HG03521 (cell line): ENCODE measurements around the gene PPARD.
"Not testable (repeated sequence)": the region's sequence is repeated elsewhere in the genome, so short reads cannot be mapped to it uniquely, and the experiment has no call there.

Experiments
- ATAC-seq: cut with Tn5 transposase; IDR thresholded peaks from one replicate; pipeline ENCODE4 v1.9.1; 2021; ENCODE audit warnings: mild to moderate bottlenecking, moderate library complexity; ENCODE audit not compliant: unreplicated experiment

Gene PPARD

DNA sequence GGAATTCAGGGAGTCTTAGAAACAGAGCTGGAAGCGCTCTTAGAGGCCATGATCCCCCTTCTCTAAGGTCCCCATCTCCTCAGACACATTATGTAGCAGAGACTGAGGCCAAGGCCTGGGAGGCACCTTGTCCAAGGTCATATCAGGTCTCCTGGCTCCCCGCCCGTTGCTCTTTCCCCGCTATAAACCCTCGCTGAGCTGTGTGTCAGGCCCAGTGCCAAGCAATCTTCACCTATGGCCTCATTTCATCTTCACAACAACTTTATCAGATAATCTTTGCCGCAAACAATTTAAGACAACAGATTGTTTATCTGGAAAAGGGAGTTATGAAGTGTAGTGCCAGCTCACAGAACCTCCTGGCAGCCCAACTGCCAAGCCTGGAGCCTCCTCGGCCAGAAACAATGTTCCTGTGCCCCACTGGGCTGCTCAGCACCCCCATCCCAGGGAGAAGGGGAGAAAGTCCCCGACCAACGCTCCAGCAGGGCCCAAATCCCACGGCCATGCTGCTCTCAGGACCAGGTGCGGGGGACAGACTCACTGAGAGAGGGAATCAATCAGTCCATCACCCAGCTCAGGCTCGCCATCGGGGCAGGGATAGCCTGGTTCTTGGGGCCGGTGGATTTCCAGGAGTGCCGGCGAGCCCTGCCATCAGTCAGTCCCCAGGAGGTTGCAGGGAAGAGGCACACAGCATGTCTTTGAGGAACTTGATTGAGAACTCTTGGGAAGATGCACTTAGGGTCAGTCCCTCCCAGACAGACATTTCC lies 92.9 kb downstream of the PPARD start:
- no peak for ATAC-seq

DNA sequence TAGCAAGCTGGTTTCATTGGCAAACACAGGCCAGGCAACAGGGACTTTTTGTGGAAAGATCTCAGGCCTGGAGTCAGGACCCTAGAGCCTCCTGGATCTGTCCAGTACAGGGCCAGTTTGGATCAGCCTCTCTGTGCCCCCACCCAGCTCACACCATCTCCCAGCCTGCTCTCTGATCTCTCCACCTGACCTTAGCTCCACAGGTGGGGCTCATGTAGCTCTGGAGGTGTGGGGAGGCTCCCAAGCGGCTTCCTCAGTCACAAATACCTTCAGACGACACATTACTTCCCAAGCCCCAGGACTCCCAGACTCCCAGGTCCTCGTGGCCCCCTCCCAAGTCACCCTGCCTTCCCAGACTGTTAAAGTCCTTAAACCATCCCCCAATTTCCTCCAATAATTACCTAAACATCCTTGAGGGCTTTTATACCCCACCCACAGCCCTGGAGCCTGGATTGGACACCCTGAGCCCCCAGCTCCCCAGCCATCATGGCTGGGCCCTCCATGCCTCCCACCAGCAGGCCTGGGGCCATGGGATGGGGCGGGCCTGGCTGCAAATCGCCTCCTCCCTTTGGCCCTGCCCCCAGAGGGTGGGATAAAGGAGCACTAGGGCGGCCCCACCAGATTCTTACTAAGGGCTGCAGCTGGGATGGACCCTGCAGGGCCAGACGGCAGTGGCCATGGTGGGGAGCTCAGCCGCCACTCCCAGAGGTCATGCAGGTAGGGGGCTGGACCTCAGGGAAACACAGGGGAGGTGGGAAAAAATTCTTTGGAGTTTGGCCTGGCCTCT lies 93.9 kb downstream of the PPARD start:
- ATAC-seq = no peak

DNA sequence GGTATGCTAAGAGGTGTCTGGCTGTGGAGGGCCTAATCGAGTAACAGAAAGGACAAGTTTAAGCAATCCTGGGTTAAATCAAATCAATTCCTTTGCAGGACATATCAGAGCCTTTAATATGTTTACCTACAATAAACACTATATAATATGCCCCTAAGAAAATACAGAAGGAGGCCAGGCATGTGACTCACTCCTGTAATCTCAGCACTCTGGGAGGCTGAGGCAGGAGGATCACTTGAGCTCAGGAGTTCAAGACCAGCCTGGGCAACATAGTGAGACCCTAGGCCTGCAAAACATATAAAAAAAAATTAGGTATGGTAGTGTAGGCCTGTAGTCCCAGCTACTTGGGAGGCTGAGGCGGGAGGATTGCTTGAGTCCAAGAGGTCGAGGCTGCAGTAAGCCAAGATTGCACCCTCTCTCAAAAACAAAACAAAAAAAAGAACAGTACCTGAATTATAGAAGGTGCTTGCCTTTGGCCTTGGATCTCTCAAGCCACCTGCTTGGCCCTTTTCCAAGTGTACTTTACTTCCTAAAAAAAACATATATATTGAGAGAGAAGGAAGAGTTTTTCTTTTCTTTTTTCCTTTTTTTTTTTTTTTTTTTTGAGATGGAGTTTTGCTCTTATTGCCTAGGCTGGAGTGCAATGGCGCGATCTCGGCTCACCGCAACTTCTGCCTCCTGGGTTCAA lies 96.2 kb downstream of the PPARD start:
- ATAC-seq = not testable (repeated sequence)

DNA sequence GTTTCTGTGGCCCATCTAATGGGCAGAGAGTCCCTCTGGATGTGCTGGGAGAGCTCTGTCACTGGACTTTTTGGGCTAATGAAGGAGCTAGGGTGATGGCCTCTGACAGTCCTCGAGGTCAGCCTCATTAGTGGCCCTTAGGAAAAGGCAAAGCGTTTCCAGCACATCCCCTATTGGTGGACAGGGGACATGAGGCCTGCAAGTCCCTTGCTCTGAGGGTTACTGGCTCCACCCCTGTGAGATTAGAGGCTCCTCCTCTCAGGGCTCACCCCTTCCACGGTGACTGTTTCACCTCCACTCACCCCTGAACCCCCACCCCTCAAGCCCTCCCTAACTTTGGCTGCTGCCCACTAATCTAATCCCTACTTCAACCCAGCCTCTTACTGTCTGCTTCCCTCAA lies 97.0 kb downstream of the PPARD start:
- ATAC-seq = no peak

DNA sequence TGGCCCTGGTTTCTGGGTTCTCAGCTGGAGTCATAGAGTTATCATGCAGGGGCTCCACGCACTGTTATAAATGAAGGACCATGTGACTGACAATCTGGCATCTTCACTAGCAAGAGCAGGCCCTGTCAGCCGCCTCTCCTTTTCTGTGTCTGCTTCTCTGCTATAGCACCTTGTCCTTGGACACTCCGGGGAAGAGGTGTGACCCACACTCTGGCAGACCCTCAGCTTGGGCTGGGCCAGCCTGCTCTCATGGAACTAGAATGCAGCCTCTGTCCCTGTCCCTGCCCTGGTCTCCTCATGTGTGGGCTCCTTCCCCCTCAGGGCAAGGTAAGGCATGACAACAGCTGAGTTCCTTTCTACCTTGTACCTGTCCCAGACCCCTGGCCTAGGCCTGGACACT lies 98.8 kb downstream of the PPARD start:
- no peak for ATAC-seq

DNA sequence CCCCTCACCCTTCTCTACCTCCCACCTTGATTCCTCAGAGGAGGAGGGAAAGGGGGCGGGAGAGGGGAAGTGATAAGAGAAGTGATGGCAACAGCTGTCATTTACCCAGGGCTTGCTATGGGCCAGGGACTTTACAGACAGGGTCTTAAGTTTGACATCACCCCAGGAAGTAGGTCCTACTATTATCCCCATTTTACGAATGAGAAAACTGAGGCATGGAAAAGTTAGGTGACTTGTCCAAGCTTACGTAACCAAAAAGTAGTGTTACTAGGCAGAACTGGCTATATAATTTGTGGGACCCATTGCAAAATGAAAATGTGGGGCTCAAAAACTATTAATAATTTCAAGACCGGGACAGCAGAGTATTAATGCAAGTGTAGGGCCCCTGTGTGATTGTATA lies 99.3 kb downstream of the PPARD start:
- ATAC-seq = no peak

DNA sequence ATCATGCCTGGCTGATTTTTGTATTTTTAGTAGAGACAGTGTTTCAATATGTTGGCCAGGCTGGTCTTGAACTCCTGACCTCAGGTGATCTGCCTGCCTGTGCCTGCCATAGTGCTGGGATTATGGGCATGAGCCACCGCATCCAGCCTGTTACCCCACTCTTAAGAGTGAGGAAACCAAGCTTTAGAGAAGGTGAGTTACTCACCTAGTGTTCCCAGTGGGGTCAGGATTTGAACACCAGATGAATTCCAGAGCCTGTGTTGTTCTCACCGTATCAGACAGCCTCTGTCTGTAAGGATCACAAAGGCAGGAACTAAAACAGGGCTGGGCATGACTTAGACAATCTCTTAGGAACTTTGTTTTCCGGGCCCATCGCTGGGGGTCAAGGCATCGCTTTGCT lies 100.3 kb downstream of the PPARD start:
- no peak for ATAC-seq

DNA sequence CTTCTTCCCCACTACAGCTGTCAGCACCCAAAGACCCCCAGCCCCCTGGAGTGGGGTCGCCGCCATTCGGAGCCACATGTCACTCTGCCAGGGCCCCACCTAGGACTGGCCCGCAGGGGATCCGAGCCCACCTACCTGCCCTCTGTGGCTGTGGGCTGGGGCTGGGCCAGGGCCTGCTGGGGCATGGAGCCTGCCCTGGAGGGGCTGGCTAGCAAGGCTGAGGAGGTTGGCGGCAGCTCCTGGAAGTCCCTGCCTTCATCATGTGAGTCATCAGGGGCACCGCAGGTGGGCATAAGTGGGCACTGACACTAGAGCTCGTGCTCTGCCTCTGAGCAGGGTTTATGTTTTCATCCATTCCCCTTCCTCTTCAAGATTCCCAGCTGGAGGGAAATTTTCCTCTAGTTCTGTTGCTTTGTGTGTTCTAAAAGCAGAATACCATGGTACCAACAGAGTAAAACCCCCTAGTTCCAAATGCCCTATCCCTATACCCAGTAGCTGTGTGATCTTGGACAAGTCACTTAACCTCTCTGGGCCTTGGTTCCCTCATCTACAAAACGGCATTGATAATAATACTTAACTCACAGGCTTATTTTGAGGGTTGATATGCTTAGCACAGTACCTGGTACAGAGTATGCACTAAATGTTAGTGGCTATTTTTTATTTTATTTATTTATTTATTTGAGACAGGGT lies 101.1 kb downstream of the PPARD start:
- no peak for ATAC-seq

DNA sequence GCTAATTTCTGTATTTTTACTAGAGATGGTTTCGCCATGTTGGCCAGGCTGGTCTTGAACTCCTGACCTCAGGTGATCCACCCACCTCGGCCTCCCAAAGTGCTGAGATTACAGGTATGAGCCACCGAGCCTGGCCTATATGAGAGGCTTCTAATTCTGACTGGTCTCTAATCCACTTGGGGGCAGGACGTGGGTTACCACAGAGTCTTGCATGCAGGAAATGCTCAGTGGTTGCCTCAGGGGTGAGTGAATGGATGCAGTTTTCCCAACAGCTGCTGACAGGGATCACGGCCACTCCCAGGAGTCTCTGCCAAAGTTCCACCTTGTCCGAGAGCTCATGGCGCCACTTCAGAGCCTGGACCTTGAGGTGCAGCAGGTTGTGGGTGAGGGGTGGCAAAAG lies 103.3 kb downstream of the PPARD start:
- ATAC-seq = no peak

DNA sequence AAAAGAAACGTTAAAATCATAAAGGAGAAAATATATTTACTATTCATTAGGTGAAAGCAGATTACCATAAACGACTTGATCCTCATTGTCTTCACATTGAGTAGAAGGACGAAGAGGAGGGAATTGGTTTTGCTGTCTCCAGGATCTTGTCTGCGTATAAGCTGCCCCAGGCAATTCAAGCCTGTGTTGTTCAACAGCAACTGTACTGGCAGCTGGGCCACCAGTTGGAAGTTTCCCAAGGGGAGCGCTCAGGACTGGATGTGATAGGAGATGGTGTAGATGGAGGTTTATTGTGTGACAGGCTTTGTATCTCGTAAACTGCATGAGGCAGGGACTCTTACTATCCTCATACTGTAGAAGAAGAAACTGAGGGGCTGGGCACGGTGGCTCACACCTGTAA lies 105.8 kb downstream of the PPARD start:
- no peak for ATAC-seq

DNA sequence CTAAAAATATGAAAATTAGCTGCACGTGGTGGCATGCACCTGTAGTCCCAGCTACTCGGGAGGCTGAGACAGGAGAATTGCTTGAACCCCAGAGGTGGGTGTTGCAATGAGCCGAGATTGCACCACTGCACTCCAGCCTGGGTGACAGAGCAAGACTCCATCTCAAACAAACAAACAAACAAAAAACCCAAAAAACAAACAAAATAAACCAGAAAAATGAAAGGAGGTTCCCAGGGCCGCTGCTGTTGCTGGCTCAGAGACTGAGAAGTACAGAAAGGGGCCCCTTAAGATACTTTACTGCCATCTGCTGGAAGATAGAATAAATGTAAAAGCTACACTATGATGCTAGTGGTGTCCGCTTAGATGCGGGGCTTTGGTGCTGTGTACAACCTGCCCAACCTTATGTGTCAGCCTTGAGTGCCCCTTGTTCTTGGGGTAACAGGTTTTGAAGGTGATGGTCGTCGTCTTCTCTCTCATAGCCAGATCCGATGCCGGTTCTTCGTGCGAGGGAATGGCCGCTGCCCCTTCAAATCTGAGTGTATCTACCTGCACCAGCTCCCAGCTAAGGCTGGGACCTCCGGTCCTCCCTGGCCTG lies 107.0 kb downstream of the PPARD start:
- no peak for ATAC-seq

DNA sequence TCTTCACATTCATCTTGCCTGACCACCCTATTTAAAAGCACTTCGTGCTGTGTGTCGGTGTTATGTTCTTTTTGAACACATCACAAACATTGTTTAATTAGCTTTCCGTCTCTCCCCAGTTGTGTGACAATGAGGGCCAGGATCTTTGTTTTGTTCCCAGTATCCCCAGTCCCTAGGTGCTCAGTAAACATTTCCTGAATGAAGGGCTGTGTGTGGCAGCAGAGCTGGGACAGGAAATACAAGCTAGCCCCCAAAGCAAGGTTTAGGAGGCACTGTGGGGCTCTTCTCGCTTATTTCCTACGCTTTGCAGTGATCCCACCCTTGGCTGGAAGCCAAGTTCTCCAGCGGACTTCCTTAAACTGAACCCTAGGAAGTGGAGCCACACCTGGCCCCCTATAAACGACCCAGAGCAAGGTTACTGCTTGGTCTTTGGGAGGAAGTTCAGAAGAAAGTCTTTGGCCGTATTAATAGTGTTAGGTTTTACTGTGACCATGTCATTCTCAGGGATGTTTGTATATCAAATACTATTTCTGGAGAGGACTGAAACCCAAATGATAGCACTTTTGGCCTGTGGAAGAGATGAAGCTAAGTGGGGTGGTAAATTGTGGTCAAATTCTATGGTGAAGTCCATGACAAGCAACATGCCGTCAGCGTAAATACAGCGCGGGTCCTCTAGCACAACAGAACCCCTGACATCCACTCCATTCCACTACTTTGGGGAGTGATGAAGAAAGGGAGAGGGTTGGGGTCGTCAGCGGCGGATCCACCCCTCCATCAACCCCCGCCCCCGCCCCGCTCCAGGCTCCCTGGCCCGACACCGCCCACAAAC lies 109.2 kb downstream of the PPARD start:
- ATAC-seq = no peak

DNA sequence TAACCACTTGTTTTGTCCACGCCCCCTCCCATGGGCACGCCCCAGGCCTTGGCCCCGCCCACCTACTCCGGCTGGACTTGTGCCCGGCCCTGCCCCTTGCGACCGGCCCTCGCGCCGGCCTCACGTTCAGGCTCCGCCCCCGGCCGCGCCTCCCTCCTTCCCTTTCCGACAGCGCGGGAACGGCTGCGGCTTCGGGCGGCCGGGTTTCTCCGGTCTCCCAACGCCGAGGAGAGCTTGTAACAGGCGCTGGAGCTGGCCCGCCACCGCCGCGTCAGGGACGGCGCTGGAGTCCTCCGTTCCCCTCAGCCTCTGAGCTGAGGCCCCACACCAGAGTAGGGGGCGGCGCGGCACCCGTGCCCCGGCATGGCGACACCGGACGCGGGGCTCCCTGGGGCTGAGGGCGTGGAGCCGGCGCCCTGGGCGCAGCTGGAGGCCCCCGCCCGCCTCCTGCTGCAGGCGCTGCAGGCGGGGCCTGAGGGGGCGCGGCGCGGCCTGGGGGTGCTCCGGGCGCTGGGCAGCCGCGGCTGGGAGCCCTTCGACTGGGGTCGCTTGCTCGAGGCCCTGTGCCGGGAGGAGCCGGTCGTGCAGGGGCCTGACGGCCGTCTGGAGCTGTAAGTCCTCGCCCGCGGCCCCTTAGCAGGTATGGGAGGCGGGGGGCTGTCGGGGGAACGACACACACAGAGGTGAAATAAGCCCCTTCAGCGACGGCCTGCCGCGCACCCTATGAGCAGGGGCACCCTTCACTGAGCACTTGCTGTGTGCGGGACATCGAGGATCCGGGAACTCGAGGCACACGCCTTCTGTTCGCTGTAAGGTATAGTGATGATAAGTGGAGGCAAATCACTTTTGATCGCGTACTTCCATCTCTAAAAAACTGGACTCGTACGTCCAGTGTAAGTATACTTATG lies 110.1 kb downstream of the PPARD start, which contains the start of gene FANCE:
FANCE (plus strand) TSS at position 156 of the 908 bp plus-strand sequence; CDS start at position 364, 208 bp downstream.
- ATAC-seq = peak; percentile 86

DNA sequence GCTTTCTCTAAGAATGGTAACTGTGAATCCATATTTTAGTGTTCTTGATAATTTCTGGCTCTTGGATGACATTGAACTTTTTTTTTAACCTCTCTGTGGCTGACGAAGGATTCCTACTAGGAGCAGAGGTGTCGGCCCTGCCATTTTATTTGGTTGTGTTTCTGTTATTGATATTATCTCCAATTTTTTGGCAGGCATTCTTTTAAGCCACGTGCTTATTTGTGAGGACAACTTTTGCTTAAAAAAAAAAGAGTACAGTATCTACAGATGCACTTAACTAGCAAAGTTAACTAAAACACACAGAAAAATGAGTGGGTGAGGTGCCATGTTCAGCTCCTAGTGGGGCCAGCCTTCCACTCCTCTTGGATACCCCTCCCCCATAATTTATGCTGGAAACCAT lies 110.9 kb downstream of the PPARD start:
- no peak for ATAC-seq

DNA sequence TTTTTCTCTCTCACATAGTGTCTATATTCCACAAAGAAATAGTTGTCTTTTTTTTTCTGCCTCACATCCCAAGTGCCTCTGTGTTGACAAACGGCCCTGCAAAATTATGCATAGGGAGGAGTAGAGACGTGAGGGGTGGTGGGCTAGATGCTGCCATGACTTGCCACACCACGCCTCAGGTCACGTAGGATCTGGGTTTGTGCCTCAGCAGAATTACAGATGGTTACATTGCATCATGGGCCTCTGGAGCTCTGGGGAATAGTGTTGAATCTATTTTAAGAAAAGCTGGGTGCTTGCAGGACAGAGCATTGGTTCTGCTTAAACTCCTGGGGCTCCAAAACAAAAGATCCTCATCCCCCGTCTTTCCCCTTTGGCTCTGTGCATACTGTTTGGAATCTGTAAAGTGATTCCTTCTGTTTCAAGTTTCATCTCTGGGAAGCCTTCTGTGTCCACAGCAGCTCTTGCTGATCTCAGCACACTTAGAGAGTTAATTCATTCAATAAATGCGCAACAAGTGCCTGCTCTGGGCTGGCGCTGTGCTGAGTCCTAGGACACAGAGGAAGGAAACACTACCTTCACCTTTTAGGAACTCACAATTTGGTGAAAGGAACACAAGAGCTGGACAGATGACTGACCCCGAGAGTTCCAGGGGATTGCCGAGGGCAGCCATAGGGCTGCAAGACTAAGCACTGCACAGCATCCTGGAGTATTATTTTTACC lies 112.2 kb downstream of the PPARD start:
- no peak for ATAC-seq

DNA sequence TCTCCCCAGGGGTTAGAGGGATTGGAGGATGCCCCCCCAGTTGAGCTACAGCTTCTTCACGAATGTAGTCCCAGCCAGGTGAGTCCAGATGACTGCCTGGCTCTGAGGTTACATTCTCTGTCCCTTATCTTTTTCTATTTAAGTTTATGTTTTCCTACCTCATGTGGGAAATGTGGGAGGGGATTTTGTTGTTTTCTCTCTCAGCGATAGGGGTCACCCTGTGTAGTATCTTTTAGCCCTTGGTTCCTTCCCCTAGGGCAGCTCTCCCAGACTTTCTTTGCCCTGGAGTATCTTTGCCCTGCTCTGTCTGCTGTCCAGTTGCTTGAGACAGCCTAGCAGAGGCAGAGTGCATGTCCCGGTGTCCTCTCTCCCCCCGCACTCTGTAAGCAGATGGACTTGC lies 115.5 kb downstream of the PPARD start:
- no peak for ATAC-seq

DNA sequence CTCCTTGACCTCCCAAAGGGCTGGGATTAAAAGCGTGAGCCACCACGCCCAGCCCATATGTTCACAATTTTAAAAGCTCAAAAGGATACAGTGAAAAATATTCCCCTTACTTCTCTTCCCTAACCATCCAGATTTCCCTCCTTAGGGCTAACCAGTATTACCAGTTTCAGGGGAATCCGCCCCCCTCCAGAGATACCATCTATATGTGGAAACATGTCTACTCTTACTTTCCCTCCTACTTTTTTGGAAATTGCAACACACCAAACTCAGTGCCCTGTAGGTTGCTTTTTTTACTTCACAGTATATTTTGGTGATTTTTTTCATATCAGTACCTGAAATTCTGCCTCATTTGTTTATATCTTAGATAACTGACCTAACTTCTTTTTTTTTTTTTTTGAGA lies 118.9 kb downstream of the PPARD start:
- no peak for ATAC-seq

DNA sequence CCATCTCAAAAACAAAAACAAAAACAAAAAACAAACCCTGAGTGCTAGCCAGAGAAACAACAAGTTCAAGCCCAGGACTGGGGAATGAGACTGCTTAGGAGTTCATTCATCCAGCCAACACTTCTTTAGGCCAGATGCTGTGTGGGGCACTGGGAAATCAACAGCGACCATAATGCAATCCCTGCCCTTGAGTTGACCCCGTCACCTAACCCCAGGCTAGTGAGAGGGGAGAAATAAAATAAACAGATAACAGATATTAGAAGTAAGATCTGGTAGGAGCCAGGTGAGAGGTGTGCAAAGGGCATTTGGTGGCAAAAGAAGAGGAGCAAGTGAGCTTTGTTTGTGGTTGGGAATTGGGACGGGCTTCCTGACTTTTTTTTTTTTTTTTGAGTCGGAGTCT lies 120.9 kb downstream of the PPARD start:
- ATAC-seq = no peak
